Activated CD8-positive, alpha-beta memory T cell treated with anti-CD3 and anti-CD28 coated beads for 24 hours (primary cell): ENCODE measurements around the gene WDHD1.
"Not testable (repeated sequence)": the region's sequence is repeated elsewhere in the genome, so short reads cannot be mapped to it uniquely, and the experiment has no call there.

Experiments
- DNase-seq: peaks from one replicate; pipeline ENCODE4 v3.0.0-alpha.2; 2020

Gene WDHD1

GRCh38 chr14:55026793-55027561 lies at the start of gene WDHD1, which contains the start of gene SOCS4:
Gene WDHD1 (minus strand): TSS chr14:55027099. CDS start chr14:55026787, 312 bp downstream.
Gene SOCS4 (plus strand): TSS chr14:55027236. CDS start chr14:55043042, 15,806 bp downstream.
- peak; percentile 99 for DNase-seq

- no peak for DNase-seq
Measured at GRCh38 chr14:55075628-55076175, 48.8 kb upstream of the WDHD1 start.

GRCh38 chr14:55074662-55075061 lies 47.8 kb upstream of the WDHD1 start:
- no peak for DNase-seq

- DNase-seq, result no peak
Measured at GRCh38 chr14:55073856-55074255, 47.0 kb upstream of the WDHD1 start.

- no peak for DNase-seq
Measured at GRCh38 chr14:55071870-55072640, 45.2 kb upstream of the WDHD1 start.

GRCh38 chr14:55070981-55071411 lies 44.1 kb upstream of the WDHD1 start:
- no peak for DNase-seq

- DNase-seq, result no peak
Measured at GRCh38 chr14:55066223-55066622, 39.3 kb upstream of the WDHD1 start.

- DNase-seq, result no peak
Measured at GRCh38 chr14:55065411-55065810, 38.5 kb upstream of the WDHD1 start.

- not testable (repeated sequence) for DNase-seq
Measured at GRCh38 chr14:55064896-55065295, 38.0 kb upstream of the WDHD1 start.

- no peak for DNase-seq
Measured at GRCh38 chr14:55062517-55063351, 35.8 kb upstream of the WDHD1 start.

GRCh38 chr14:55059333-55059732 lies 32.4 kb upstream of the WDHD1 start:
- no peak for DNase-seq

- no peak for DNase-seq
Measured at GRCh38 chr14:55057919-55058318, 31.0 kb upstream of the WDHD1 start.

- DNase-seq, result no peak
Measured at GRCh38 chr14:55054098-55054497, 27.2 kb upstream of the WDHD1 start.

GRCh38 chr14:55053500-55053899 lies 26.6 kb upstream of the WDHD1 start:
- DNase-seq, result no peak

GRCh38 chr14:55053018-55053417 lies 26.1 kb upstream of the WDHD1 start:
- no peak for DNase-seq

GRCh38 chr14:55052269-55052930 lies 25.5 kb upstream of the WDHD1 start:
- no peak for DNase-seq

GRCh38 chr14:55051423-55052268 lies 24.7 kb upstream of the WDHD1 start, which contains the start of gene MAPK1IP1L:
Gene MAPK1IP1L (plus strand): TSS chr14:55051647. CDS start chr14:55061684, 10,037 bp downstream.
- peak; percentile 98 for DNase-seq

- DNase-seq, result no peak
Measured at GRCh38 chr14:55051165-55051422, 24.2 kb upstream of the WDHD1 start.

- DNase-seq, result no peak
Measured at GRCh38 chr14:55048900-55049436, 22.1 kb upstream of the WDHD1 start.

- no peak for DNase-seq
Measured at GRCh38 chr14:55047301-55048053, 20.6 kb upstream of the WDHD1 start.
